Progenitor cell of endocrine pancreas (in vitro differentiated cells): ENCODE data around the gene STAG3. TPM values are rescaled to one million over a fixed set of nuclear protein-coding genes. Genes with fewer than 3 reads are reported as not detected.
"Not testable (repeated sequence)": the region's sequence is repeated elsewhere in the genome, so short reads cannot be mapped to it uniquely, and the experiment has no call there.

ENCODE experiments used
- DNase-seq: peaks from one replicate; pipeline ENCODE4 v3.0.0; 2021; ENCODE audit warnings: low spot score; ENCODE audit not compliant: unreplicated experiment
- H3K27ac Mint-ChIP-seq: 2 replicates; pipeline ENCODE4 v1.8.0; 2021; ENCODE audit warnings: mild to moderate bottlenecking, moderate library complexity, mixed read lengths
- H3K27me3 Mint-ChIP-seq: 2 replicates; pipeline ENCODE4 v1.8.0; 2021; ENCODE audit warnings: mixed read lengths
- H3K36me3 Mint-ChIP-seq: 2 replicates; pipeline ENCODE4 v1.8.0; 2022; ENCODE audit warnings: mixed read lengths; ENCODE audit not compliant: insufficient read depth
- H3K4me1 Mint-ChIP-seq: 2 replicates; pipeline ENCODE4 v1.8.0; 2021; ENCODE audit warnings: low read depth, mixed read lengths
- H3K4me3 Mint-ChIP-seq: 2 replicates; pipeline ENCODE4 v1.8.0; 2021; ENCODE audit warnings: low read depth, mild to moderate bottlenecking, moderate library complexity, mixed read lengths
- H3K9me3 Mint-ChIP-seq: 2 replicates; pipeline ENCODE4 v1.8.0; 2021; ENCODE audit warnings: low read depth, mixed read lengths
- microRNA-seq: library from miRNA; unstranded; fragments of <30 nt; microRNA quantifications from one replicate; pipeline ENCODE4 v1.1.0, GENCODE V29; 2020; ENCODE audit warnings: borderline number of aligned reads; ENCODE audit not compliant: unreplicated experiment
- total RNA-seq: library from RNA; stranded (reverse); gene quantifications from 2 replicates; pipeline ENCODE4 v1.2.1, GENCODE V29; 2021
- TF ChIP-seq, protein P1 (sequence below): fragments of 200-600 bp; sonication (generic); IDR thresholded peaks from one replicate; pipeline ENCODE4 v1.5.0; 2021; ENCODE audit warnings: antibody characterized with exemption, mild to moderate bottlenecking; ENCODE audit not compliant: unreplicated experiment

STAG3 gene
- total RNA-seq, 1 donor from 2014 or later = 2.5 TPM

- peaks cover 43% of the 10 kb centered on the region for H3K4me1 Mint-ChIP-seq
- not testable (repeated sequence) for H3K9me3 Mint-ChIP-seq, H3K36me3 Mint-ChIP-seq, H3K4me3 Mint-ChIP-seq, H3K27me3 Mint-ChIP-seq, DNase-seq
- H3K27ac Mint-ChIP-seq = peak overlapping the region; percentile 60
Observed at GRCh38 chr7:100246121-100246864, 68.6 kb downstream of the STAG3 start.

- H3K4me3 Mint-ChIP-seq, H3K9me3 Mint-ChIP-seq, H3K27me3 Mint-ChIP-seq, DNase-seq, H3K36me3 Mint-ChIP-seq: not testable (repeated sequence)
- H3K4me1 Mint-ChIP-seq = peaks cover 46% of the 10 kb centered on the region
- peak overlapping the region; percentile 60 for H3K27ac Mint-ChIP-seq
Observed at GRCh38 chr7:100246865-100247137, 69.1 kb downstream of the STAG3 start.

- TF ChIP-seq, protein P1, sequence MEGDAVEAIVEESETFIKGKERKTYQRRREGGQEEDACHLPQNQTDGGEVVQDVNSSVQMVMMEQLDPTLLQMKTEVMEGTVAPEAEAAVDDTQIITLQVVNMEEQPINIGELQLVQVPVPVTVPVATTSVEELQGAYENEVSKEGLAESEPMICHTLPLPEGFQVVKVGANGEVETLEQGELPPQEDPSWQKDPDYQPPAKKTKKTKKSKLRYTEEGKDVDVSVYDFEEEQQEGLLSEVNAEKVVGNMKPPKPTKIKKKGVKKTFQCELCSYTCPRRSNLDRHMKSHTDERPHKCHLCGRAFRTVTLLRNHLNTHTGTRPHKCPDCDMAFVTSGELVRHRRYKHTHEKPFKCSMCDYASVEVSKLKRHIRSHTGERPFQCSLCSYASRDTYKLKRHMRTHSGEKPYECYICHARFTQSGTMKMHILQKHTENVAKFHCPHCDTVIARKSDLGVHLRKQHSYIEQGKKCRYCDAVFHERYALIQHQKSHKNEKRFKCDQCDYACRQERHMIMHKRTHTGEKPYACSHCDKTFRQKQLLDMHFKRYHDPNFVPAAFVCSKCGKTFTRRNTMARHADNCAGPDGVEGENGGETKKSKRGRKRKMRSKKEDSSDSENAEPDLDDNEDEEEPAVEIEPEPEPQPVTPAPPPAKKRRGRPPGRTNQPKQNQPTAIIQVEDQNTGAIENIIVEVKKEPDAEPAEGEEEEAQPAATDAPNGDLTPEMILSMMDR = peak; percentile 33
- Mint-ChIP-seq H3K36me3 (peaks cover 2% of the 10 kb centered on the region), H3K27ac (peak overlapping the region; percentile 95), H3K27me3 (no peaks in the 10 kb centered on the region), H3K9me3 (no peaks in the 10 kb centered on the region), H3K4me1 (peaks cover 41% of the 10 kb centered on the region), H3K4me3 (no peak overlapping the region)
- no peak for DNase-seq
Observed at GRCh38 chr7:100247152-100247757, 69.5 kb downstream of the STAG3 start.

- no peak overlapping the region for H3K4me3 Mint-ChIP-seq
- H3K9me3 Mint-ChIP-seq = no peaks in the 10 kb centered on the region
- DNase-seq = no peak
- peaks cover 2% of the 10 kb centered on the region for H3K36me3 Mint-ChIP-seq
- H3K27ac Mint-ChIP-seq = peak overlapping the region; percentile 95
- TF ChIP-seq, protein P1 = no peak
- H3K27me3 Mint-ChIP-seq = no peaks in the 10 kb centered on the region
- H3K4me1 Mint-ChIP-seq = peaks cover 36% of the 10 kb centered on the region
Observed at GRCh38 chr7:100248483-100248882, 70.8 kb downstream of the STAG3 start.

DNA sequence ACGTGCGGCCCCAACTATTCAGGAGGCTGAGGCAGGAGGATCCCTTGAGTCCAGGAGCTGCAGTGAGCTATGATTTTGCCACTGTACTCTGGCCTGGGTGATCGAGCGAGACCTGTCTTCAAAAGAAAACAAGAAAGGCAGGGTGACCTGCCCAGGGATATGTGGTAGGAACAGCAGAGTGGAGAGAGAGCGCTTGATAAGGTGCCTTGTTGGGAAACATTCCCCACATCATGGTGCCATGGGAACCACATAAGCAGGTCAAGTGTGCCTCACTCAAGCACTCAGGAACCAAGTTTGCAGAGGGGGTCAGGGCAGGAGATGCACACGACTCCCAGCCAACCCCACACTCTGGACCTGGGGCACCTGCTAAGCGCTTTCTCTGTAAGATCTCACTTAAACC is 79.3 kb downstream of the STAG3 start:
- no peak for DNase-seq
- TF ChIP-seq, protein P1 = no peak
- Mint-ChIP-seq H3K27ac (peak overlapping the region; percentile 78), H3K27me3 (no peaks in the 10 kb centered on the region), H3K4me3 (no peak overlapping the region), H3K9me3 (no peaks in the 10 kb centered on the region), H3K4me1 (peaks cover 1% of the 10 kb centered on the region), H3K36me3 (peaks cover 3% of the 10 kb centered on the region)

GRCh38 chr7:100259984-100260383 is 82.3 kb downstream of the STAG3 start:
- not testable (repeated sequence) for H3K27ac Mint-ChIP-seq, H3K9me3 Mint-ChIP-seq, H3K4me1 Mint-ChIP-seq, DNase-seq, H3K27me3 Mint-ChIP-seq, H3K4me3 Mint-ChIP-seq
- peaks cover 12% of the 10 kb centered on the region for H3K36me3 Mint-ChIP-seq

DNA sequence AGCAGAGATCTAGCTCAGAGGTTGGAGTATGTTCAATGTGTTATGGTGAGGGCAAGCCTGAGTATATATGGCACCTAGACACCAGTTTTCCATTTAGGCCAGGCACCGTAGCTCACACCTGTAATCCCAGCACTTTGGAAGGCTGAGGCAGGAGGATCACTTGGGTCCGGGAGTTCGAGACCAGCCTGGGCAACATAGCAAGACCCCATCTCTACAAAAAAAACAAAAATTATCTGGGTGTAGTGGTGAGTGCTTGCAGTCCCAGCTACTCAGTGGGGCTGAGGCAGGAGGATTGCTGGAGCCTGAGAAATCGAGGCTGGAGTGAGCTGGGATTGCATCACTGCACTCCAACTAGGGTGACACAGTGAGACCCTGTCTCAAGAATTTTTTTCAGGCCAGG is 85.2 kb downstream of the STAG3 start:
- Mint-ChIP-seq H3K36me3 (peaks cover 15% of the 10 kb centered on the region), H3K4me1 (peaks cover 21% of the 10 kb centered on the region)
- H3K4me3 Mint-ChIP-seq, DNase-seq, H3K27ac Mint-ChIP-seq, H3K27me3 Mint-ChIP-seq, H3K9me3 Mint-ChIP-seq: not testable (repeated sequence)

Small RNAs within 50 kb of the gene (microRNA-seq; reads per million reads assigned to microRNA genes)
- not detected for gene MIR4658

Other genes starting within 250 kb of the STAG3 start
- gene GJC3, start 248.3 kb upstream of the STAG3 start, total RNA-seq = 0.27 and 0.43 TPM in 2 replicates
- gene AZGP1, start 201.9 kb upstream of the STAG3 start, total RNA-seq = not detected in 2 replicates
- gene ZKSCAN1, start 162.3 kb upstream of the STAG3 start, total RNA-seq = 196 and 209 TPM in 2 replicates
- gene ZSCAN21, start 128.1 kb upstream of the STAG3 start, total RNA-seq = 20.7 and 22.8 TPM in 2 replicates
- 91.8 and 95.1 TPM in 2 replicates for gene ZNF3, start 96.2 kb upstream of the STAG3 start, total RNA-seq
- gene COPS6, start 88.9 kb upstream of the STAG3 start, total RNA-seq = 110 and 113 TPM in 2 replicates
- gene MCM7, start 76.5 kb upstream of the STAG3 start, total RNA-seq = 212 and 224 TPM in 2 replicates
- gene AP4M1, start 76.3 kb upstream of the STAG3 start, total RNA-seq = 34.0 and 36.0 TPM in 2 replicates
- gene TAF6, start 58.6 kb upstream of the STAG3 start, total RNA-seq = 79.6 and 91.2 TPM in 2 replicates
- gene CNPY4, start 58.3 kb upstream of the STAG3 start, total RNA-seq = 22.5 and 25.5 TPM in 2 replicates
- gene MBLAC1, start 51.0 kb upstream of the STAG3 start, total RNA-seq = 1.6 and 2.2 TPM in 2 replicates
- gene LAMTOR4, start 29.0 kb upstream of the STAG3 start, total RNA-seq = 106 and 116 TPM in 2 replicates
- gene TRAPPC14, start 19.2 kb upstream of the STAG3 start, total RNA-seq = 29.6 and 30.7 TPM in 2 replicates
- 4.9 and 5.1 TPM in 2 replicates for gene GAL3ST4, start 9.3 kb upstream of the STAG3 start, total RNA-seq
- gene GPC2, start 537 bp upstream of the STAG3 start, total RNA-seq = 64.0 and 65.2 TPM in 2 replicates
- not detected in 2 replicates for gene PVRIG, start 42.0 kb downstream of the STAG3 start, total RNA-seq
- not detected in 2 replicates for gene SPDYE3, start 129.8 kb downstream of the STAG3 start, total RNA-seq
- gene PILRB, start 180.2 kb downstream of the STAG3 start, total RNA-seq = 64.6 and 67.9 TPM in 2 replicates
- 3.9 and 5.3 TPM in 2 replicates for gene PILRA, start 195.6 kb downstream of the STAG3 start, total RNA-seq